ENCODE results near the gene CFAP251.
A peak's percentile ranks its signal among the peaks of the same experiment; 100 is the strongest.
"Not testable (repeated sequence)": the region's sequence is repeated elsewhere in the genome, so short reads cannot be mapped to it uniquely, and the experiment has no call there.

Gene CFAP251, protein sequence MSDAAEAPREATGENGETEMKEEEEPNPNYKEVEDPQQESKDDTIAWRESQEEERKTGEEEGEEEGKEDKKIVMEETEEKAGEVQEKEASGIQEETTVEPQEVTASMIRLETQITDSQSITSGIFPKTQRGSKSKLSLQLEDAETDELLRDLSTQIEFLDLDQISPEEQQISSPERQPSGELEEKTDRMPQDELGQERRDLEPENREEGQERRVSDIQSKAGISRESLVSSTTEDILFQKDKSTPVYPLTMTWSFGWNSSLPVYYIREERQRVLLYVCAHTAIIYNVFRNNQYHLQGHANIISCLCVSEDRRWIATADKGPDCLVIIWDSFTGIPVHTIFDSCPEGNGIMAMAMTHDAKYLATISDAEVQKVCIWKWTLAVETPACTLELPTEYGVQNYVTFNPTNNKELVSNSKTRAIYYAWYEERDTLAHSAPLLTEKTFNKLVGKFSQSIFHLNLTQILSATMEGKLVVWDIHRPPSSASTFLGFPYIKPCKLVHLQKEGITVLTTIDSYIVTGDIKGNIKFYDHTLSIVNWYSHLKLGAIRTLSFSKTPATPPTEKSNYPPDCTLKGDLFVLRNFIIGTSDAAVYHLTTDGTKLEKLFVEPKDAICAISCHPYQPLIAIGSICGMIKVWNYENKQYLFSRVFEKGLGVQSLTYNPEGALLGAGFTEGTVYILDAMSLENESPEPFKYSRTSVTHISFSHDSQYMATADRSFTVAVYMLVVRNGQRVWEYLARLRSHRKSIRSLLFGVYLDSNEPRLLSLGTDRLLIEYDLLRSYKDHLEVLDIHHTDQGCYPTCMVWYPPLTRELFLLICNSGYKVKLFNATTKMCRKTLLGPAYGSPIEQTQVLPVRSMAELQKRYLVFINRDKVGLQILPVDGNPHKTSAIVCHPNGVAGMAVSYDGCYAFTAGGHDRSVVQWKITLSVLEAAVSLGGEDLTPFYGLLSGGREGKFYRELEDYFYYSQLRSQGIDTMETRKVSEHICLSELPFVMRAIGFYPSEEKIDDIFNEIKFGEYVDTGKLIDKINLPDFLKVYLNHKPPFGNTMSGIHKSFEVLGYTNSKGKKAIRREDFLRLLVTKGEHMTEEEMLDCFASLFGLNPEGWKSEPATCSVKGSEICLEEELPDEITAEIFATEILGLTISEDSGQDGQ

DNA sequence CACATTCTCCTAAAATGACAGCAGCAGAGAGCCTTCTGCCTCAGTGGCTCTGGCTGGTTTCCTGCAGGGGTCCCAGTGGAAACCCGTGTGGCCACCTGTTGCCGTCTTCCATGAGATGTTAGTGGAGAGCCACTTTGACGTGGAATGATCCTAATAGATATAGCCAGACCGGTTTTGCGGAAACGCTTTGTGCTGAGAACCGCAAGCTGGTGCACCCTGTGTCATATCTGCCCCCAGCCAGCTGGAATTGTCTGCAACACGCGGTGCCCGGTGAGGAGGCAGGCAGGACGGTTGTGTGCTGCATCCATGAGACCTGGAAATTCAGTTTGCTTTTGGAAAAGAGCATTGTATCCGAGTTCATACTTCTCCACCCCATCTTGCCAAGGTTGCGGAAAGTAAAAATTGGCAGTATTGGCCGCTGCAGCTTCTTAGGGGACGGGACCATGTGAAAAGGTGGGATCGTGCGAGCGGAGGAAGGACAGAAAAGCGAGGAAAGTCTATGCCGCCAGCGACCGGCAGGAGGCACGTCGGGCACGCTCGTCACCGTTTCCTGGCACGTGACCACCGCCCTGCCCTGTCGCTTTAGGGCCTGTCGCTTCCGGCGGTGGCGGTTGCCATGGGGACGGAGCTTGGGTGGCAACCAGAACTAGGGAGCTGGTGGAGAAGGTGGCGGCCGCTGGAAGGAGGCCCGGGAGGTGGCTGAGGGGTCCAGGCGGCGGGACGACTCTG, at the start of gene CFAP251:
Gene CFAP251 (plus strand): TSS at position 643 of the 729 bp plus-strand sequence. CDS start 2,714 bp downstream, outside the sequence.
- peaks cover 17% of the 10 kb centered on the region for H3K4me1 ChIP-seq (ENCODE audit: control insufficient read depth, insufficient read depth, low read length, unreplicated experiment)
- no peak within 1 kb of the TSS for H3K27ac ChIP-seq (ENCODE audit: low read depth, low read length)
- no peaks in the 10 kb centered on the region for H3K27me3 ChIP-seq (ENCODE audit: insufficient read depth, low read length)
- no peak within 1 kb of the TSS for H3K4me3 ChIP-seq (ENCODE audit: low read depth, low read length)
- H3K36me3 ChIP-seq (ENCODE audit: insufficient read depth, low read length), result peaks cover 12% of the 10 kb centered on the region; the same call in 1 of the 2 replicates
- H2AFZ ChIP-seq (ENCODE audit: low read length, unreplicated experiment), result no peak within 1 kb of the TSS
- H3K79me2 ChIP-seq (ENCODE audit: control insufficient read depth, insufficient read depth, low read length, unreplicated experiment), result no peaks in the 10 kb centered on the region

DNA sequence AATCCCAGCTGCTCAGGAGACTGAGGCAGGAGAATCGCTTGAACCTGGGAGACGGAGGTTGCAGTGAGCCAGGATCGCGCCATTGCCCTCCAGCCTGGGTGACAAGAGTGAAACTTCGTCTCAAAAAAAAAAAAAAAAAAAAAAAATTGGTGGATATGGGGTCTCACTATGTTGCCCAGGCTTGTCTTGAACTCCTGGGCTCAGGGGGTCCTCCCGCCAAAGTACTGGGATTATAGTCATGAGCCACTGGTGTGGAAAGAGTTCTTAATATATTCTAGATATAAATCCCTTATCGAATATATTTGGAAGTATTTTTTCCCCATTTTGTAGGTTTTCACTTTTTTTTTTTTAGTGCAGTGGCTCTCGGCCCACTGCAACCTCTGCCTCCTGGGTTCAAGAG, 49.2 kb upstream of the CFAP251 start:
- H3K4me3 ChIP-seq (ENCODE audit: low read depth, low read length); H3K27ac ChIP-seq (ENCODE audit: low read depth, low read length); H3K79me2 ChIP-seq (ENCODE audit: control insufficient read depth, insufficient read depth, low read length, unreplicated experiment); H3K36me3 ChIP-seq (ENCODE audit: insufficient read depth, low read length); H3K27me3 ChIP-seq (ENCODE audit: insufficient read depth, low read length); H2AFZ ChIP-seq (ENCODE audit: low read length, unreplicated experiment): not testable (repeated sequence)
- peaks cover 17% of the 10 kb centered on the region for H3K4me1 ChIP-seq (ENCODE audit: control insufficient read depth, insufficient read depth, low read length, unreplicated experiment)

DNA sequence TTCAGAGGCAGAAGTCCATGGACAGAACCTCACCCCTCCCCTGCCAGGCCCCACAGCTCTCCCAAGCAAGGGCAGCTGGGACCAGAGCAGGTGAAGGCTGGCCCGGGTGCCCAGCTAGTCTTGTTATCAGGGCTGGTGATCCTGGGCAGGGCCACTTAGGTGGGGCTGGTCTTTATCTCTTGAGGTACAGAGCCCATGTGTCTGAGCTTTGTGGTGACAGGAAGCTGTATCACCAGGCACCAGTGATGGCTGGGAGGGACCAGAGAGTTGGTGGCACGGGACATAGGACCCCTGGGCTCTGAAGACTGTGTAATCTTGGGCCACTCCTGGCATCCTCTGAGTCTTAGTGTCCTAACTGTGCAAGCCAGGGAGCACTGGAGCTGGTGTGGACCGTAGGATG, 46.9 kb upstream of the CFAP251 start:
- Histone ChIP-seq H3K27me3 (ENCODE audit: insufficient read depth, low read length) (no peaks in the 10 kb centered on the region), H3K4me3 (ENCODE audit: low read depth, low read length) (no peak overlapping the region), H3K36me3 (ENCODE audit: insufficient read depth, low read length) (no peaks in the 10 kb centered on the region), H3K79me2 (ENCODE audit: control insufficient read depth, insufficient read depth, low read length, unreplicated experiment) (no peaks in the 10 kb centered on the region), H3K4me1 (ENCODE audit: control insufficient read depth, insufficient read depth, low read length, unreplicated experiment) (peaks cover 17% of the 10 kb centered on the region), H2AFZ (ENCODE audit: low read length, unreplicated experiment) (no peak overlapping the region), H3K27ac (ENCODE audit: low read depth, low read length) (no peak overlapping the region)

DNA sequence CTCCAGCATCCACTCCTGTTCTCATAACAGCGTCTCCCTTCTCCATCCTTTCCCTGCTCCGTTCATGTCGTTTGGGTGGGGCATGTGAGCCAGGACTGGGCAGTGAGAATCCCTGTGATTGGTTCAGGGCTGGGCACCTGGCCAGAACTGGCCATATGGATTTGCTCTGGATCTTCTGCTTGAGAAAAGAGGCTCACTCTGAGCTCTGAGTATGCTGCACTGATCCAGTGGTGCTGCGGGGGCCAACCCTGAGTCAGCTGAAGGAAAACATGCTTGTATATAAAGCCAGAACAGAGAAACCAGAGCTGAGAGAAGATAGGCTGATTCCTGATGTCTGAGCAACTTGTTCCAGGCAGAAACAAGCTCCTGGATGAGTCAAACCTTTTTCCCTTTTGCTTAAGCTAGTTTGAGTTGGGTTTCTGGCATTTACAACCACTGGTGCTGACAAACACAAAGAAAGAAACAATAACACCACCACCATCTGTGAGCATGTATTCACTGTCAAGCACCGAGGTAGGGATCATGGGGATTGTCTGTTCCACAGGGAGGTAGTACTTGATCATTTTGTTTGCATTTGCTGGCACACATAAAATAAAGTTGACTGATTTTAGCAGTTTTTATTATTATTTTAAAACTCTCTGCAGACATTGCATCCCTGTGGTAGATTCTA, 45.7 kb upstream of the CFAP251 start:
- peaks cover 14% of the 10 kb centered on the region for H3K4me1 ChIP-seq (ENCODE audit: control insufficient read depth, insufficient read depth, low read length, unreplicated experiment)
- H3K4me3 ChIP-seq (ENCODE audit: low read depth, low read length), result no peak overlapping the region
- peak overlapping the region; percentile 29 for H2AFZ ChIP-seq (ENCODE audit: low read length, unreplicated experiment)
- H3K27me3 ChIP-seq (ENCODE audit: insufficient read depth, low read length), result no peaks in the 10 kb centered on the region
- peak overlapping the region; percentile 30 for H3K27ac ChIP-seq (ENCODE audit: low read depth, low read length)
- H3K36me3 ChIP-seq (ENCODE audit: insufficient read depth, low read length), result no peaks in the 10 kb centered on the region
- no peaks in the 10 kb centered on the region for H3K79me2 ChIP-seq (ENCODE audit: control insufficient read depth, insufficient read depth, low read length, unreplicated experiment)

DNA sequence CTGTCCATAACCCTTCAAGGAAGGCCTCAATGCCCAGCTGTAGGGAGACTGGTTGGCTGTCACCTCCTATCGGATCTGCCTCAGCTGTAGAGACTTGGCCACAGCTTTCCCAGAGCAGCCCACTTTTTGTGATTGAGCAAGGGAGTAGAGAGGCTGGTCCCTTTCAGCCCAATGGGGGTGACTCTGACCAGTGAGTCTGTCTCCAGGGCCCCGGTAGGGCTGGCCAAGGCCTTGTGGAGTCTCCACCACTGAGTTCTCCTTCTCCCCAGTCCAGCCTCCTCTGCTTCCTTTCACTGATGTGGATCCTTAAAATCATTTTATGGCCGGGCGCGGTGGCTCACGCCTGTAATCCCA, 45.2 kb upstream of the CFAP251 start:
- Histone ChIP-seq H2AFZ (ENCODE audit: low read length, unreplicated experiment) (no peak overlapping the region), H3K4me1 (ENCODE audit: control insufficient read depth, insufficient read depth, low read length, unreplicated experiment) (peaks cover 14% of the 10 kb centered on the region), H3K4me3 (ENCODE audit: low read depth, low read length) (no peak overlapping the region), H3K79me2 (ENCODE audit: control insufficient read depth, insufficient read depth, low read length, unreplicated experiment) (no peaks in the 10 kb centered on the region), H3K36me3 (ENCODE audit: insufficient read depth, low read length) (no peaks in the 10 kb centered on the region), H3K27me3 (ENCODE audit: insufficient read depth, low read length) (no peaks in the 10 kb centered on the region), H3K27ac (ENCODE audit: low read depth, low read length) (peak overlapping the region; percentile 30)

DNA sequence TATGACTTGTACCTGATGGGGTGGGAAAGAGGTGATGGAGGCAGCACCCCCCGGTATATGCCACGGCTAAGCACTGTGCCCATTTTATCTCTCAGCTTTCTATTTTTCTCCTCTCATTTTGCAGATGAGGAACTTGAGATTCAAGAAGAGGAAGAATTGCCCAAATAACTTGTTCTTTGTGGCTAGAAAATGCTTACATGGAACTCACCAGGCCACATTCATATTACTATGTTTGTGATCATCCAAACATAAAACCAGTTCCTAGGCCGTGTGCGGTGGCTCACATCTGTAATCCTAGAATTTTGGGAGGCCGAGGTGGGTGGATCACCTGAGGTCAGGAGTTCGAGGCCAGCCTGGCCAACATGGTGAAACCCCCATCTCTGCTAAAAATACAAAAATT, 44.3 kb upstream of the CFAP251 start:
- Histone ChIP-seq H3K4me3 (ENCODE audit: low read depth, low read length) (no peak overlapping the region), H3K4me1 (ENCODE audit: control insufficient read depth, insufficient read depth, low read length, unreplicated experiment) (peaks cover 14% of the 10 kb centered on the region), H2AFZ (ENCODE audit: low read length, unreplicated experiment) (no peak overlapping the region), H3K36me3 (ENCODE audit: insufficient read depth, low read length) (no peaks in the 10 kb centered on the region), H3K27me3 (ENCODE audit: insufficient read depth, low read length) (no peaks in the 10 kb centered on the region), H3K27ac (ENCODE audit: low read depth, low read length) (no peak overlapping the region), H3K79me2 (ENCODE audit: control insufficient read depth, insufficient read depth, low read length, unreplicated experiment) (no peaks in the 10 kb centered on the region)

DNA sequence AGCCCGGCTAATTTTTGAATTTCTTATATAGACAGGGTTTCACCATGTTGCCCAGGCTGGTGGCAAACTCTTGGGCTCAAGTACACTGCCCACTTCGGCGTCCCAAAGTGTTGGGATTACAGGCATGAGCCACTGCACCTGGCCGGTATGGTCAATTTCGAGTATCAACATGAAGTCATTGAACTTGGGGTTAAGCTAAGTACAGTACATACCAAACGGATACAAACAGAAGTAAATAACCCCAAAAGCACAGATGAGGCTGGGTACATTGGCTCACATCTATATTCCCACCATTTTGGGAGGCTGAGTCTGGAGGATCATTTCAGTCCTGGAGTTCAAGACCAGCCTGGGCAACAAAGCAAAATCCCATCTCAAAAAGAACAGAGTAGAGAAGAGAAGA, 42.8 kb upstream of the CFAP251 start:
- H3K4me1 ChIP-seq (ENCODE audit: control insufficient read depth, insufficient read depth, low read length, unreplicated experiment), result peaks cover 14% of the 10 kb centered on the region
- H3K27ac ChIP-seq (ENCODE audit: low read depth, low read length), result no peak overlapping the region
- H3K27me3 ChIP-seq (ENCODE audit: insufficient read depth, low read length), result no peaks in the 10 kb centered on the region
- H2AFZ ChIP-seq (ENCODE audit: low read length, unreplicated experiment), result no peak overlapping the region
- H3K36me3 ChIP-seq (ENCODE audit: insufficient read depth, low read length), result no peaks in the 10 kb centered on the region
- H3K79me2 ChIP-seq (ENCODE audit: control insufficient read depth, insufficient read depth, low read length, unreplicated experiment), result no peaks in the 10 kb centered on the region
- no peak overlapping the region for H3K4me3 ChIP-seq (ENCODE audit: low read depth, low read length)

DNA sequence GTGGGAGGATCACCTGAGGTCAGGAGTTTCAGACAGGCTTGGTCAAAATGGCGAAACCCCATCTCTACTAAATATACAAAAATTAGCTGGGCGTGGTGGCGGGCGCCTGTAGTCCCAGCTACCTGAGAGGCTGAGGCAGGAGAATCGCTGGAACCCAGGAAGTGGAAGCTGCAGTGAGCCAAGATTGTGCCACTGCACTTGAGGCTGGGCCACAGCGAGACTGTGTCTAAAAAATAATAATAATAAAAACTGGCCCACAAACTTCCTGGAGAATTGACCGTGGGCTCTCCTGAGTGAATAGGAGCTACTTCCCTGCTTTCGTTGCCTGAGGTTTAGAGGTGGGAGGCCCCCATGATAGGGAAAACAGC, 42.3 kb upstream of the CFAP251 start:
- H2AFZ ChIP-seq (ENCODE audit: low read length, unreplicated experiment); H3K36me3 ChIP-seq (ENCODE audit: insufficient read depth, low read length); H3K4me3 ChIP-seq (ENCODE audit: low read depth, low read length); H3K27me3 ChIP-seq (ENCODE audit: insufficient read depth, low read length); H3K79me2 ChIP-seq (ENCODE audit: control insufficient read depth, insufficient read depth, low read length, unreplicated experiment); H3K27ac ChIP-seq (ENCODE audit: low read depth, low read length): not testable (repeated sequence)
- H3K4me1 ChIP-seq (ENCODE audit: control insufficient read depth, insufficient read depth, low read length, unreplicated experiment), result peaks cover 14% of the 10 kb centered on the region

DNA sequence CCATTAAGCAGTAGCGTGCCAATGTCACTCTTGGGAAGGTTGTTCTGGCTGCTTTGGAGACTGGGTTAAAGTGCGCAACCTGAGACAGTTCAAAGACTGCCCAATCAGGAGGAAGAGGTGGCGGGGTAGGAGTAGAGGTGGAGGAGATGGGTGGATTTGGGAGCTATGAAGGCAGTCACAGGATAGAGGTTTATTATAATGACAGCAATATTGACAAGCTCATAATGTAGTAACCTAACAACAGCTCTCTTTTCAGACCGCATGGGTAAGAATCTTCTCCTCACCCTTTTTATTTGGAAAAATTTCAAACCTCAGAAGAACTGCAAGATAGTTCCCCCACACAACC, 35.1 kb upstream of the CFAP251 start:
- Histone ChIP-seq H2AFZ (ENCODE audit: low read length, unreplicated experiment) (no peak overlapping the region), H3K27ac (ENCODE audit: low read depth, low read length) (no peak overlapping the region), H3K4me3 (ENCODE audit: low read depth, low read length) (no peak overlapping the region), H3K36me3 (ENCODE audit: insufficient read depth, low read length) (no peaks in the 10 kb centered on the region), H3K27me3 (ENCODE audit: insufficient read depth, low read length) (no peaks in the 10 kb centered on the region), H3K79me2 (ENCODE audit: control insufficient read depth, insufficient read depth, low read length, unreplicated experiment) (no peaks in the 10 kb centered on the region), H3K4me1 (ENCODE audit: control insufficient read depth, insufficient read depth, low read length, unreplicated experiment) (no peaks in the 10 kb centered on the region)

DNA sequence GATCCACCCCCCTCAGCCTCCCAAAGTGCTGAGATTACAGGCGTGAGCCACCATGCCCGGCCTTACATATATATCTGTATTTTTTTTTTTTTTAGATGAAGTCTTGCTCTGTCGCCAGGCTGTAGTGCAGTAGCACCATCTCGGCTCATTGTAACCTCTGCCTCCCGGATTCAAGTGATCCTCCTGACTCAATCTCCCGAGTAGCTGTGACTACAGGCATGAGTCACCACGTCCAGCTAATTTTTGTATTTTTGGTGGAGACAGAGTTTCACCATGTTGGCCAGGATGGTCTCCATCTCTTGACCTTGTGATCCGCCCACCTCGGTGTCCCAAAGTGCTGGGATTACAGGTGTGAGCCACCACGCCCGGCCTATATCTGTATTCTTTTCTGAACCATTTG, 33.3 kb upstream of the CFAP251 start:
- not testable (repeated sequence) for H3K36me3 ChIP-seq (ENCODE audit: insufficient read depth, low read length); H3K27ac ChIP-seq (ENCODE audit: low read depth, low read length); H2AFZ ChIP-seq (ENCODE audit: low read length, unreplicated experiment); H3K27me3 ChIP-seq (ENCODE audit: insufficient read depth, low read length); H3K4me1 ChIP-seq (ENCODE audit: control insufficient read depth, insufficient read depth, low read length, unreplicated experiment); H3K4me3 ChIP-seq (ENCODE audit: low read depth, low read length)
- peaks cover 11% of the 10 kb centered on the region for H3K79me2 ChIP-seq (ENCODE audit: control insufficient read depth, insufficient read depth, low read length, unreplicated experiment)

Measured in ACC112 (cell line).